Transverse colon (tissue), 4 donors: Measurements from ENCODE around the gene VPS13D. TPM values are rescaled to one million over a fixed set of nuclear protein-coding genes. Genes with fewer than 3 reads are reported as not detected.

Experiments
- DNase-seq: peaks from one replicate; pipeline ENCODE4 v3.0.0-alpha.2; 2019
- H3K27ac ChIP-seq, 4 donors: fragments of 200-600 bp; sonication (generic); 2 replicates each; pipeline ENCODE4 v1.5.1; 2016 to 2018; ENCODE audit warnings: inconsistent platforms in 4 of 4
- H3K27me3 ChIP-seq: fragments of 200-600 bp; sonication (generic); 2 replicates; pipeline ENCODE4 v1.5.1; 2017; ENCODE audit warnings: inconsistent platforms
- H3K36me3 ChIP-seq, 4 donors: fragments of 200-600 bp; sonication (generic); 2 replicates each; pipeline ENCODE4 v1.5.1; 2017 to 2019; ENCODE audit warnings: inconsistent platforms in 4 of 4
- H3K4me1 ChIP-seq, 4 donors: fragments of 200-600 bp; sonication (generic); 2 replicates each; pipeline ENCODE4 v1.5.1; 2017 to 2020; ENCODE audit warnings: inconsistent platforms in 4 of 4
- H3K4me3 ChIP-seq, 4 donors: fragments of 200-600 bp; sonication (generic); 1 replicate in 1 of 4; 2 replicates in 3 of 4; pipeline versions ENCODE4 v1.5.1 to v1.6.1; 2017 to 2019; ENCODE audit warnings: inconsistent platforms in 4 of 4
- H3K9me3 ChIP-seq, 2 donors: fragments of 200-600 bp; sonication (generic); 2 replicates each; pipeline ENCODE4 v1.5.1; 2017 to 2019; ENCODE audit warnings: inconsistent platforms in 2 of 2
- EP300 ChIP-seq: sonication (generic); formaldehyde crosslinking; IDR thresholded peaks from one replicate; pipeline ENCODE4 v1.6.1; 2017; ENCODE audit warnings: antibody characterized with exemption, low read depth
- POLR2A ChIP-seq: fragments of 450-650 bp; IDR thresholded peaks from one replicate; pipeline ENCODE4 v1.6.1; 2016; ENCODE audit warnings: antibody characterized with exemption, mild to moderate bottlenecking, moderate library complexity
- POLR2AphosphoS5 ChIP-seq, 3 donors: sonication (generic); formaldehyde crosslinking; IDR thresholded peaks; one replicate each; pipeline ENCODE4 v1.6.1; 2016; ENCODE audit warnings: antibody characterized with exemption in 3 of 3
- WGBS, 2 donors: methylation state at CpG; one replicate each; pipeline ENCODE4 v1.1.5; 2018; ENCODE audit warnings: low coverage in 1 of 2; 5-methylcytosine and 5-hydroxymethylcytosine counted together
- in situ Hi-C, 4 donors: fragments of 200-750 bp; cut with MboI; loops; one replicate each; pipeline versions ENCODE4 v1.15.0 to v1.15.1; 2017; ENCODE audit warnings: low sequenced_read_pairs in 3 of 4, low pct_ligation_motif_present in 1 of 4, low pct_unique_long_range_greater_than_20kb in 1 of 4
- intact Hi-C: fragments of 100-400 bp; cut with DNase I; formaldehyde crosslinking; loops from one replicate; pipeline ENCODE4 v1.15.1; 2023; ENCODE audit warnings: low total_unique reads
- total RNA-seq, 4 donors: library from RNA; depleted of rRNA; stranded (reverse); fragments of >200 nt; gene quantifications; one replicate each; pipeline ENCODE4 v1.1.0, GENCODE V29; 2016
- TF ChIP-seq, protein P1 (sequence below), 5 experiments: fragments of 200-600 bp in 3 of 5; fragments of 450-650 bp in 2 of 5; sonication (generic) in 3 of 5; IDR thresholded peaks; 1 replicate in 2 of 5; 2 replicates in 3 of 5; pipeline ENCODE4 v1.5.1; 2016 to 2017; ENCODE audit warnings: antibody characterized with exemption in 5 of 5, inconsistent platforms in 3 of 5, mild to moderate bottlenecking in 2 of 5, moderate library complexity in 1 of 5

The VPS13D gene
- total RNA-seq, 4 donors from 2014 or later = 101 to 136 (median 116) TPM

DNA sequence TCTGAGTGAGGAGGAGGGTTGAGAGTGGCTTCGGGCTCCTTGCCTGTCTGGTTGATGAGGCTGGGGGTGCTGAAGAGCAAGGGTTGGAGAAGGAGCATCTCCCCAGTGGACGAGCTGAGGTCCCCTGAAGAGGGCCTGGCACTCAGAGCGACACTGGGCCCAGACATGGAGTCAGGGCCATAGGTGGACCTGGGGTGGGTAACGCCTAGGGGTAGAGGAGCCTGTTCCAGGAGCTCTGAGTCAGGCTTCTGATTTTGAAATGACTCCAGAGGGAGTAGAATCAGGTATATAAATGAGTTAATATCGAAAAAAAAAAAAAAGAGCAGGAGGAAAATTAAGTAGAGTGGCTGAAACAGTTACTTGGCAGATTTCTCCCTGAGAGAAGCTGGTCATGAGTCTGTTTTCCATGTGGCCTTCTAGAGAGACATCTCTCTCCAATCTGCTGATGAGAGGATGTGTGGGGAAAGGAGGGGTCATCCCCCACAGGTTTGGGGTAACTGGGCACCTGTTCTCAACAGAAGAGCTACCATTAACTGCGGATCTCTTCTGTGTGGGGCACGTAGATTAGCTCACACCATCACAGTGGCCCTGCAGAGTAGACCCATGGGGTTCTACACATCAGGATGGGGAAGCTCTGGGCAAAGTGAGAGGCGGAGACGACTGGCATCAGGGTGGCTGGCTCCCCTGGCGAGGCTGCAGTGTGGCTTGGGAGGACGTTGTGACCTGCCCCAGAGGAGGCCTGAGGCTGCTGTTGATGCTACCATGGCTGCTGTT is 272.7 kb downstream of the VPS13D start:
- no peak for TF ChIP-seq EP300
- no peak for TF ChIP-seq POLR2AphosphoS5 (IDR thresholded peaks at IDR 0.05)
- TF ChIP-seq, protein P1, sequence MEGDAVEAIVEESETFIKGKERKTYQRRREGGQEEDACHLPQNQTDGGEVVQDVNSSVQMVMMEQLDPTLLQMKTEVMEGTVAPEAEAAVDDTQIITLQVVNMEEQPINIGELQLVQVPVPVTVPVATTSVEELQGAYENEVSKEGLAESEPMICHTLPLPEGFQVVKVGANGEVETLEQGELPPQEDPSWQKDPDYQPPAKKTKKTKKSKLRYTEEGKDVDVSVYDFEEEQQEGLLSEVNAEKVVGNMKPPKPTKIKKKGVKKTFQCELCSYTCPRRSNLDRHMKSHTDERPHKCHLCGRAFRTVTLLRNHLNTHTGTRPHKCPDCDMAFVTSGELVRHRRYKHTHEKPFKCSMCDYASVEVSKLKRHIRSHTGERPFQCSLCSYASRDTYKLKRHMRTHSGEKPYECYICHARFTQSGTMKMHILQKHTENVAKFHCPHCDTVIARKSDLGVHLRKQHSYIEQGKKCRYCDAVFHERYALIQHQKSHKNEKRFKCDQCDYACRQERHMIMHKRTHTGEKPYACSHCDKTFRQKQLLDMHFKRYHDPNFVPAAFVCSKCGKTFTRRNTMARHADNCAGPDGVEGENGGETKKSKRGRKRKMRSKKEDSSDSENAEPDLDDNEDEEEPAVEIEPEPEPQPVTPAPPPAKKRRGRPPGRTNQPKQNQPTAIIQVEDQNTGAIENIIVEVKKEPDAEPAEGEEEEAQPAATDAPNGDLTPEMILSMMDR (IDR thresholded peaks at IDR 0.05) = no peak
- no peak for TF ChIP-seq POLR2A
- 80 to 93% methylated on average over 1 to 11 of the region's 11 CpGs for WGBS, 2 donors
- Histone ChIP-seq H3K9me3 (no peaks in the 10 kb centered on the region), H3K36me3 (peaks cover 0 to 8% (median 2%) of the 10 kb centered on the region in 4 donors), H3K27ac (no peak overlapping the region), H3K4me1 (no peaks in the 10 kb centered on the region), H3K4me3 (no peak overlapping the region), H3K27me3 (no peaks in the 10 kb centered on the region)
- no peak for DNase-seq
- intact Hi-C loops = no loop called here
- in situ Hi-C loops = no loop called here

DNA sequence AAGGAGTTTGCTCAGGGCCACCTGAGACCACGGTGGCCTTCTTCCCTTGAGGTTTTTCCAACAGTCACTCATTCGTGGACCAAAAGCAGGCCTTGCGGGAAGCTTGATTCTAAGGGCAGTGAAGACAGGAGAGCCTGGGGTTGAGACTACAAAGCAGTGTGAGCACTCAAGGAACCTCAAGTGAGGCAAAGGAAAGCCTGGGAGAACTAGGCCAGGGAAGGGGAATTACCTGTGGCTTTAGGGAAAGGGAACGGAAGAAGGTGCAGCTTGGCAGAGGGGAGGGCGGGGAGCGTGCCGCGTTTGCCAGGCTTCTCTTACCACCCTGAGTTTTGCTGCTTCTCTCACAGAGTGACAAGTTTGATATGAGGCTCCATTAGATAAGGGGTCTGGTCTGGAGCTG is 273.9 kb downstream of the VPS13D start:
- Histone ChIP-seq H3K9me3 (no peaks in the 10 kb centered on the region), H3K27me3 (no peaks in the 10 kb centered on the region), H3K4me3 (no peak overlapping the region), H3K27ac (no peak overlapping the region), H3K36me3 (peaks cover 0 to 9% (median 4%) of the 10 kb centered on the region in 4 donors), H3K4me1 (no peaks in the 10 kb centered on the region)
- 91 to 94% methylated on average over 5 to 8 of the region's 8 CpGs for WGBS, 2 donors
- TF ChIP-seq EP300 (no peak), POLR2AphosphoS5 (IDR thresholded peaks at IDR 0.05) (no peak), POLR2A (no peak)
- TF ChIP-seq, protein P1 (IDR thresholded peaks at IDR 0.05) = no peak
- intact Hi-C loops (no loop called here), in situ Hi-C loops (no loop called here)
- no peak for DNase-seq

GRCh38 chr1:12504601-12505000 is 274.8 kb downstream of the VPS13D start:
- Histone ChIP-seq H3K9me3 (no peaks in the 10 kb centered on the region), H3K27ac (no peak overlapping the region), H3K27me3 (no peaks in the 10 kb centered on the region), H3K4me1 (no peaks in the 10 kb centered on the region), H3K36me3 (peaks cover 0 to 8% (median 4%) of the 10 kb centered on the region in 4 donors), H3K4me3 (no peak overlapping the region)
- in situ Hi-C loops = no loop called here
- intact Hi-C loops = no loop called here
- WGBS, 2 donors = 92 to 100% methylated on average over 4 to 11 of the region's 11 CpGs
- no peak for TF ChIP-seq POLR2A
- no peak for TF ChIP-seq POLR2AphosphoS5 (IDR thresholded peaks at IDR 0.05)
- TF ChIP-seq EP300 = no peak
- TF ChIP-seq, protein P1 (IDR thresholded peaks at IDR 0.05) = no peak
- no peak for DNase-seq

DNA sequence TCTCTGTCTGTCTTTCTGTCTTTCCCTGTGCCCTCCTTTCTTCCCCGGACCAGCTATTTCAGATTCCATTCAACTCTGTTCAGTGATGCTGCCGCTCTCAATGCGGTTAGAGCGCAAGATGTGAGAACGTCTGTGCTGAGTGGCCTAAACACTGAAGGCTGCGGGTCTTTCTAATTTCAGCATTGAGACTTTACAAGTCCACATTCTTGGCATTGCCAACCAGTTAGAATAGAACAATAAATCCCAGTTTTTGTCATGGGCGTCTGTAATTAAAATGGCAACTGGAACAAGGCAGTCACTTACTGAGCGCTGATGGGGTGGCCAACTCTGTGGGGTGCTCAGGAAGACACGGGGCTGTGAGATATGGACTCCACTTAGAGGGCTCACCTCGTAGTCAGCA is 275.4 kb downstream of the VPS13D start:
- H3K27me3 ChIP-seq = no peaks in the 10 kb centered on the region
- no peak overlapping the region for H3K4me3 ChIP-seq
- H3K4me1 ChIP-seq = peaks cover 0 to 4% (median 0%) of the 10 kb centered on the region in 4 donors
- DNase-seq = no peak
- H3K36me3 ChIP-seq = peaks cover 0 to 8% (median 3%) of the 10 kb centered on the region in 4 donors
- intact Hi-C loops (no loop called here), in situ Hi-C loops (no loop called here)
- H3K9me3 ChIP-seq = no peaks in the 10 kb centered on the region
- TF ChIP-seq EP300 = no peak
- TF ChIP-seq, protein P1 (IDR thresholded peaks at IDR 0.05) = no peak
- TF ChIP-seq POLR2AphosphoS5 (IDR thresholded peaks at IDR 0.05) = no peak
- no peak for TF ChIP-seq POLR2A
- 84 to 90% methylated on average over 6 to 10 of the region's 10 CpGs for WGBS, 2 donors
- no peak overlapping the region for H3K27ac ChIP-seq
